ENCODE measurements around the gene FHOD1. TPM values are rescaled to one million over a fixed set of nuclear protein-coding genes. Genes with fewer than 3 reads are reported as not detected.

Gene FHOD1
- total and polyA plus RNA-seq, 12 donors, result 16.6 to 148 (median 45.5) TPM

- Histone ChIP-seq H3K9me3 (replicated peaks in 1 of 3) (no peaks in the 10 kb centered on the region), H3K27ac (peak overlapping the region in 1 of 5 donors; percentile 84), H3K4me1 (replicated peaks in 1 of 2) (peaks cover 37 to 54% of the 10 kb centered on the region in 2 donors), H3K4me3 (no peak overlapping the region), H3K27me3 (no peaks in the 10 kb centered on the region), H3K36me3 (replicated peaks in 1 of 2) (no peaks in the 10 kb centered on the region)
- intact Hi-C loops (cut with DNase I), result no loop called here
- no peak for DNase-seq
- WGBS, 4 donors, result 88 to 100% (median 90%) methylated on average over 1 to 16 of the region's 16 CpGs
- no peak for TF ChIP-seq POLR2A (IDR thresholded peaks at IDR 0.05)
Observed at GRCh38 chr16:67180166-67180565, 67.1 kb downstream of the FHOD1 start.

- Histone ChIP-seq H3K4me1 (replicated peaks in 1 of 2) (peaks cover 37 to 54% of the 10 kb centered on the region in 2 donors), H3K4me3 (no peak overlapping the region), H3K27ac (no peak overlapping the region), H3K9me3 (replicated peaks in 1 of 3) (no peaks in the 10 kb centered on the region), H3K36me3 (replicated peaks in 1 of 2) (no peaks in the 10 kb centered on the region), H3K27me3 (no peaks in the 10 kb centered on the region)
- 90 to 100% (median 98%) methylated on average over 5 to 13 of the region's 13 CpGs for WGBS, 4 donors
- no peak for DNase-seq
- no peak for TF ChIP-seq POLR2A (IDR thresholded peaks at IDR 0.05)
- TF ChIP-seq CTCF (IDR thresholded peaks at IDR 0.05), result no peak
- intact Hi-C loops (cut with DNase I), result no loop called here
Observed at GRCh38 chr16:67179421-67180080, 67.7 kb downstream of the FHOD1 start.

MicroRNAs within 50 kb of the gene (microRNA counts, 767-probe panel; counts per million panel counts)
- microRNA hsa-miR-328, result 0 counts per million in 2 donors

Small RNAs within 50 kb of the gene (microRNA-seq; reads per million reads assigned to microRNA genes)
- 230 to 1,595 (median 529) reads per million in 3 donors for gene MIR328

Small RNAs within 50 kb of the gene (small RNA-seq; reads per million reads assigned to genes)
- 7.1 to 12.1 reads per million in 2 donors for gene MIR328

Other genes with a start within 250 kb of the FHOD1 start
- gene CBFB, start 218.3 kb downstream of the FHOD1 start, total RNA-seq, result 10 to 100 TPM; 19.3 to 41.2 (median 31.5) TPM
- gene CBFB, start 218.3 kb downstream of the FHOD1 start, polyA plus RNA-seq, result 10 to 100 TPM; 13.0 to 20.9 (median 13.5) TPM
- gene PHAF1, start 137.5 kb downstream of the FHOD1 start, total RNA-seq, result 10 to 100 TPM; 12.6 to 27.4 (median 14.5) TPM
- 10 to 100 TPM in 2 of 3 donors, 1 to 10 TPM in 1; 9.0 to 13.7 (median 10.4) TPM for gene PHAF1, start 137.5 kb downstream of the FHOD1 start, polyA plus RNA-seq
- 10 to 100 TPM in 8 of 9 donors, 1 to 10 TPM in 1; 2.9 to 52.1 (median 28.6) TPM for gene B3GNT9, start 96.5 kb downstream of the FHOD1 start, total RNA-seq
- gene B3GNT9, start 96.5 kb downstream of the FHOD1 start, polyA plus RNA-seq, result 10 to 100 TPM in 2 of 3 donors, 1 to 10 TPM in 1; 6.4 to 15.0 (median 11.9) TPM
- 10 to 100 TPM; 14.4 to 62.7 (median 33.8) TPM for gene TRADD, start 87.6 kb downstream of the FHOD1 start, total RNA-seq
- 10 to 100 TPM in 2 of 3 donors, 1 to 10 TPM in 1; 4.1 to 30.5 (median 19.6) TPM for gene TRADD, start 87.6 kb downstream of the FHOD1 start, polyA plus RNA-seq
- 10 to 100 TPM in 7 of 9 donors, 1 to 10 TPM in 2; 3.6 to 58.3 (median 37.1) TPM for gene FBXL8, start 87.5 kb downstream of the FHOD1 start, total RNA-seq
- gene FBXL8, start 87.5 kb downstream of the FHOD1 start, polyA plus RNA-seq, result 10 to 100 TPM in 2 of 3 donors, 1 to 10 TPM in 1; 1.4 to 63.0 (median 27.3) TPM
- 100 to 1,000 TPM in 2 of 9 donors, 10 to 100 TPM in 6, 1 to 10 TPM in 1; 7.2 to 163 (median 39.8) TPM for gene HSF4, start 82.7 kb downstream of the FHOD1 start, total RNA-seq
- gene HSF4, start 82.7 kb downstream of the FHOD1 start, polyA plus RNA-seq, result 100 to 1,000 TPM in 2 of 3 donors, 1 to 10 TPM in 1; 5.9 to 700 (median 234) TPM
- gene NOL3, start 76.9 kb downstream of the FHOD1 start, total RNA-seq, result 100 to 1,000 TPM in 5 of 9 donors, 10 to 100 TPM in 4; 36.4 to 162 (median 108) TPM
- gene NOL3, start 76.9 kb downstream of the FHOD1 start, polyA plus RNA-seq, result 100 to 1,000 TPM in 2 of 3 donors, 10 to 100 TPM in 1; 58.3 to 168 (median 150) TPM
- gene MATCAP1, start 63.5 kb downstream of the FHOD1 start, total RNA-seq, result 100 to 1,000 TPM in 1 of 9 donors, 10 to 100 TPM in 8; 16.5 to 107 (median 47.9) TPM
- gene MATCAP1, start 63.5 kb downstream of the FHOD1 start, polyA plus RNA-seq, result 100 to 1,000 TPM in 2 of 3 donors, 10 to 100 TPM in 1; 12.6 to 237 (median 112) TPM
- gene EXOC3L1, start 57.3 kb downstream of the FHOD1 start, total RNA-seq, result 10 to 100 TPM in 5 of 9 donors, 1 to 10 TPM in 4; 3.2 to 27.2 (median 11.1) TPM
- 10 to 100 TPM in 2 of 3 donors, under 1 TPM in 1; 0.71 to 26.7 (median 19.9) TPM for gene EXOC3L1, start 57.3 kb downstream of the FHOD1 start, polyA plus RNA-seq
- gene E2F4, start 55.3 kb downstream of the FHOD1 start, total RNA-seq, result 100 to 1,000 TPM in 1 of 9 donors, 10 to 100 TPM in 8; 47.7 to 122 (median 60.9) TPM
- 10 to 100 TPM; 44.4 to 81.0 (median 77.3) TPM for gene E2F4, start 55.3 kb downstream of the FHOD1 start, polyA plus RNA-seq
- gene ELMO3, start 48.4 kb downstream of the FHOD1 start, total RNA-seq, result 1 to 10 TPM in 7 of 9 donors, under 1 TPM in 2; 0.61 to 5.4 (median 1.6) TPM
- 1 to 10 TPM in 2 of 3 donors, under 1 TPM in 1; 0.18 to 7.0 (median 4.6) TPM for gene ELMO3, start 48.4 kb downstream of the FHOD1 start, polyA plus RNA-seq
- gene TMEM208, start 20.4 kb downstream of the FHOD1 start, total RNA-seq, result 10 to 100 TPM; 52.1 to 95.1 (median 68.7) TPM
- gene TMEM208, start 20.4 kb downstream of the FHOD1 start, polyA plus RNA-seq, result 100 to 1,000 TPM in 2 of 3 donors, 10 to 100 TPM in 1; 75.3 to 289 (median 209) TPM
- 1 to 10 TPM in 3 of 9 donors, under 1 TPM in 5, not detected in 1; 0.09 to 2.1 (median 0.62) TPM for gene SLC9A5, start 1.5 kb upstream of the FHOD1 start, total RNA-seq
- gene SLC9A5, start 1.5 kb upstream of the FHOD1 start, polyA plus RNA-seq, result 1 to 10 TPM in 2 of 3 donors, under 1 TPM in 1; 0.20 to 2.8 (median 2.7) TPM
- gene PLEKHG4, start 32.1 kb upstream of the FHOD1 start, total RNA-seq, result 10 to 100 TPM in 5 of 9 donors, 1 to 10 TPM in 4; 4.1 to 25.7 (median 10.1) TPM
- gene PLEKHG4, start 32.1 kb upstream of the FHOD1 start, polyA plus RNA-seq, result 10 to 100 TPM in 2 of 3 donors, 1 to 10 TPM in 1; 4.5 to 48.7 (median 27.5) TPM
- gene KCTD19, start 79.3 kb upstream of the FHOD1 start, total RNA-seq, result 1 to 10 TPM in 1 of 9 donors, under 1 TPM in 1, not detected in 7; 0.04 to 3.2 TPM
- gene KCTD19, start 79.3 kb upstream of the FHOD1 start, polyA plus RNA-seq, result under 1 TPM; 0.07 to 0.80 (median 0.18) TPM
- 1 to 10 TPM in 1 of 9 donors, under 1 TPM in 3, not detected in 5; 0.15 to 4.7 (median 0.52) TPM for gene LRRC36, start 79.3 kb upstream of the FHOD1 start, total RNA-seq
- gene LRRC36, start 79.3 kb upstream of the FHOD1 start, polyA plus RNA-seq, result 1 to 10 TPM in 1 of 3 donors, under 1 TPM in 2; 0.24 to 1.9 (median 0.61) TPM
- gene TPPP3, start 146.0 kb upstream of the FHOD1 start, total RNA-seq, result 10 to 100 TPM in 1 of 9 donors, 1 to 10 TPM in 7, not detected in 1; 1.1 to 12.8 (median 3.4) TPM
- 10 to 100 TPM in 2 of 3 donors, 1 to 10 TPM in 1; 9.4 to 22.7 (median 16.6) TPM for gene TPPP3, start 146.0 kb upstream of the FHOD1 start, polyA plus RNA-seq
- gene ZDHHC1, start 169.0 kb upstream of the FHOD1 start, total RNA-seq, result 10 to 100 TPM in 8 of 9 donors, 1 to 10 TPM in 1; 4.2 to 30.0 (median 13.6) TPM
- gene ZDHHC1, start 169.0 kb upstream of the FHOD1 start, polyA plus RNA-seq, result 1 to 10 TPM; 1.3 to 8.5 (median 7.9) TPM
- gene HSD11B2, start 183.6 kb upstream of the FHOD1 start, total RNA-seq, result 10 to 100 TPM in 2 of 9 donors, 1 to 10 TPM in 6, under 1 TPM in 1; 0.69 to 12.3 (median 6.2) TPM
- gene HSD11B2, start 183.6 kb upstream of the FHOD1 start, polyA plus RNA-seq, result 1 to 10 TPM; 1.8 to 3.7 (median 3.5) TPM
- gene ATP6V0D1, start 233.7 kb upstream of the FHOD1 start, total RNA-seq, result 100 to 1,000 TPM; 114 to 244 (median 167) TPM
- 100 to 1,000 TPM in 1 of 3 donors, 10 to 100 TPM in 2; 24.1 to 186 (median 31.9) TPM for gene ATP6V0D1, start 233.7 kb upstream of the FHOD1 start, polyA plus RNA-seq
- 10 to 100 TPM in 4 of 9 donors, 1 to 10 TPM in 5; 3.1 to 98.1 (median 8.0) TPM for gene AGRP, start 236.1 kb upstream of the FHOD1 start, total RNA-seq
- gene AGRP, start 236.1 kb upstream of the FHOD1 start, polyA plus RNA-seq, result 10 to 100 TPM in 2 of 3 donors, 1 to 10 TPM in 1; 2.9 to 56.7 (median 52.0) TPM